Non-pigmented ciliary epithelial cell (primary cell): ENCODE measurements around the gene DCUN1D3.

ENCODE experiments used
- DNase-seq: peaks from one replicate; pipeline ENCODE4 v3.0.0-alpha.2; 2010; ENCODE audit warnings: low read depth

The DCUN1D3 gene

DNA sequence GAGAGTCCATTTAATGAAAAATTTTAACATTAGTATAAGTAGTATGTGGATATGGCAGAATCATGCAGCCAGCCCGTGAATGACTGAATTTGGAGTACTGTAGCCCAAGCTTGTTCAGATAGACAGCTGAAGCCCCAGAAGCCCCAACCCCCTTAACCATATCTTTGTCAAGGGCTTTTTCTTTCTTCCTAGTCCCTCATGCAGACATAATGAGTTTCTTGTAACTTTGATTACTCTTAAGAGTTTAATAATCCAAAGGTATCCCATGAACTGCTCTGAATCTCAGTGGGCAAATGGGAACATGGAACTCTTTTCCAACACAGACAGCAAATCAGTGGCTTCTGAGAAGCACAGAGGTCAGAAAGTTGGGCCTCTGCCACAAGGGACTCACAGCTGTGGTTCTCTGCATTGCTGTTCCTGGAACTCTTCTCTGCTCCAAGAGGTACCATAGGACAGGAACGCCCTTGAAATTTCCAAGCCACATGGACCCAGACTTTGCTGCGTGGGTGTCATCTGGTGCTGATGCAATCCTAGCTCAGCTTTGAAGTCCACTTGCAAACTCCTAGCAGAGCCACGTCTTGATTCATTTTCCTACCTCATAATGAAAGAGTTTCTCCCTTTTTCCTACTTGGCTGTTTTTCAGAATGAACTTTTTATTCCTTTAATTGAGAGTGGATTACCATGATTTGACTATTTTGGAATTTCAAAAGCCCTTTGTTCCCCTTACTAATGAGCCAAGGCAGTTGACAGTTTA, 18.5 kb upstream of the DCUN1D3 start:
- DNase-seq: no peak

DNA sequence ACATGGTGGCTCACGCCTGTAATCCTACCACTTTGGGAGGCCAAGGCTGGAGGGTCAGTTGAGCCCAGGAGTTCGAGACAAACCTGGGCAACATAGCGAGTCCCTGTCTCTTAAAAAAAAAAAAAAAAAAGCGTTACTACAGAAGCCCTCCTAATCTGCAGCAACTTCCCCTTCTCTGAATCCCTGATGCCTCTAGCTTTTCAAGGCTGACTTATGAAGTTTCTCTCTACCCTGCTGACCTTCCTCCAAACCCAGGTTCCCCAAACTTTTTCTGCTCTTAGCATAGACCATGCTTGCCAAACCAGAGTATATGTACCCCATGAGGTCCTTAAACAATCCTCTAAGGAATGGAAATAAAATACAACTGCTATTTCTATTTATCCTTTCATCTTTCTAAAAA, 16.8 kb upstream of the DCUN1D3 start:
- no peak for DNase-seq

DNA sequence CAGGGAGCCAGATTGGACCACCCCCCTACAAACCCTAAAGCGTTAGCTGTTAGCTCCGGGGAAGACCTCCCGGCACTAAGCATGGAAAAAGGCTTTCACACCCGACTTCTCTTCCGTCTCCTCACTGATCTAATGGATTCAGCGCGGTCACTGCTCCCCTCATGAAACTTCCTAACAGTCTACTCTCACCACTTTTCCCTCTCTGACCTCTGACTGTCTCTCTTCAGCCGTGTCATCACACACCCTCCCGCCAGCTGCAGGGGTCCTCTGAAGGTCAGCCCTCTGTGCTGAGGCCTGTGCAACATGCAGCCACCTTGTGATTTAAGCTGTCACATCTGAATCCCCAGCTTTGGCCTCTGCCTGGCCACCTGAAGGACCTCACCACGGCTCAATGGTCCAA, 16.1 kb upstream of the DCUN1D3 start:
- DNase-seq: no peak

DNA sequence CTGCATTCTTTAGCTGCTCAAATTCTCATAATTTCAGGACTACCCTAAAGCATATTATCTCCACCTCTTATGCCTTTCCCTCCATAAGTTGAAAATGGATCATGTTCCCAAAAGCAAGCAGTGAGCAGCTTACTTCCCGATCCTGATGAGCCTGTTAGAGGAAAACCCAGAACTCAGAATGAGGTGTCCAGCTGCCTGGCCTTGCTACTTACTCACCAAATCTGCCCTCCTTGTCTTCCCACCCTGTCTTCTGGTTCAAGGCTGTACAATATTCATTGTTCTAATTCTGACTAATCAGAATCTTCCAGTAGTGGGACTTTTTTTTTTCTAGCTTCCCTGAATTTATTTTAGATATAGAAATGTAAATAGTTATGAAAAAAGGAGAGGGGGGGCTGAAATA, 11.2 kb upstream of the DCUN1D3 start:
- DNase-seq: no peak

- peak; percentile 73 for DNase-seq
Measured at GRCh38 chr16:20910781-20911321, 10.7 kb upstream of the DCUN1D3 start.

GRCh38 chr16:20906341-20907255, 6.4 kb upstream of the DCUN1D3 start:
- no peak for DNase-seq

DNA sequence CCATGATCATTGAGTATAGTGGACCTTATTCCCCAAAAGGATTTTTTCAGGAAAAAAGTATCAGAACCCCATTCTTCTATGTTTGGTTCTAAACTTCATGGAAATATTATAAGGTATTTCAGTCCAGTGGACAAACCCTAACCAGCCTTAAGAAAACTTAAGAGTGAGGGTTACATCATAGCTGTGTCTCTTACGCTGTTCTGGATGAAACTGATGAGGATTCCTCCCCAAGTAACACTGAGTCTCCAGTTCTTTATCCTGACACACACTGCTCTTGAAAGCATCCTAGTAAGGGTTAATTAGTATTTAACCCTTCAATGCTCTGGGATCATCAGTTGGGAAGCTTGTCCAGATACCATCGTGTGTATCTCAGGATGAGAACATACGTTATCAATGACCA, 5.4 kb upstream of the DCUN1D3 start:
- no peak for DNase-seq

- no peak for DNase-seq
Measured at GRCh38 chr16:20904507-20905081, 4.4 kb upstream of the DCUN1D3 start.

- no peak for DNase-seq
Measured at GRCh38 chr16:20903899-20904506, 3.8 kb upstream of the DCUN1D3 start.

- DNase-seq: no peak
Measured at GRCh38 chr16:20903116-20903898, 3.1 kb upstream of the DCUN1D3 start.

- no peak for DNase-seq
Measured at GRCh38 chr16:20902426-20902825, 2.3 kb upstream of the DCUN1D3 start.

DNA sequence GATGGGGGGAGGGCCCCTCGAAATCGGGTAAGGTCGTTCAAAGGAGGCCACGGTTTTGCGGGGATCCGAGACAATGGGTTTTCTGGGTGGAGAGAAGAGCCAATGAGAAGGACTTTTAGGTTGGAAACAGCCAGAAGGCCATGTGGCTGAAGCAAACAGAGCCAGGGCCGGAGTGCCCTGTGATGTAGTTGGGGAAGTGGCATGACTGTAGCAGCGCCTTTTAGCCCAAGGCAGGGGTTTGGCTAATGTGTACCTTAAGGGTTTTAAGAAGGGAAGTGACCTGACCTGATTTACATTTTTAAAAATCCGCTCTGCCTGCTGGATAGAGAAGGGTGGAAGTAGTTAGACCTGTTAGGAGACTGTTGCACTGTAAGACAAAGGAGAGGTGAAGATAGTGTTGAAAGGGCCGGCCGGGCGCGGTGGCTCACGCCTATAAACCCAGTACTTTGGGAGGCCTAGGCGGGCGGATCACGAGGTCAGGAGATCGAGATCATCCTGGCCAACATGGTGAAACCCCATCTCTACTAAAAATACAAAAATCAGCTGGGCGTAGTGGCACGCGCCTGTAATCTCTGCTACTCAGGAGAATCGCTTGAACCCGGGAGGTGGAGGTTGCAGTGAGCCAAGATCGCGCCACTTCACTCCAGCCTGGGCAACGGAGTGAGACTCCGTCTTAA, 1.4 kb upstream of the DCUN1D3 start:
- no peak for DNase-seq

DNA sequence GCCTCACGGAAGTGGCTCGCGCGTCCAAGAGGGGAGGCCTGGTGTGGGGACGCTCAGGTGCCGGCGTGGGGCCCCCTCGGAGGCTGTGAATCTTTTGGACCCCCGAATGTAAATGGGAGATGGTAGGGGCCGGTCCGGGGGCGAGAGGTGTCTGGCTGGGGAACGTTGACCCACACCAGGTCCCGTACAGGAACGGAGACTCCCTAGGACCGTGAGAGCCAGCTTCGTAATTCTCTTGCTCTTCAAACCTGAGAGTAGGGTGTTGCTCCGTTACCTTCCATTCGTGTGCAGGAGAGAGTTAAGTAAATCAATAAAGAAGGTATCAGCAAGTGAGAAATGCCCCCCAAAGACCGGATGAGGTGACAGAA, 894 bp upstream of the DCUN1D3 start:
- DNase-seq: no peak

DNA sequence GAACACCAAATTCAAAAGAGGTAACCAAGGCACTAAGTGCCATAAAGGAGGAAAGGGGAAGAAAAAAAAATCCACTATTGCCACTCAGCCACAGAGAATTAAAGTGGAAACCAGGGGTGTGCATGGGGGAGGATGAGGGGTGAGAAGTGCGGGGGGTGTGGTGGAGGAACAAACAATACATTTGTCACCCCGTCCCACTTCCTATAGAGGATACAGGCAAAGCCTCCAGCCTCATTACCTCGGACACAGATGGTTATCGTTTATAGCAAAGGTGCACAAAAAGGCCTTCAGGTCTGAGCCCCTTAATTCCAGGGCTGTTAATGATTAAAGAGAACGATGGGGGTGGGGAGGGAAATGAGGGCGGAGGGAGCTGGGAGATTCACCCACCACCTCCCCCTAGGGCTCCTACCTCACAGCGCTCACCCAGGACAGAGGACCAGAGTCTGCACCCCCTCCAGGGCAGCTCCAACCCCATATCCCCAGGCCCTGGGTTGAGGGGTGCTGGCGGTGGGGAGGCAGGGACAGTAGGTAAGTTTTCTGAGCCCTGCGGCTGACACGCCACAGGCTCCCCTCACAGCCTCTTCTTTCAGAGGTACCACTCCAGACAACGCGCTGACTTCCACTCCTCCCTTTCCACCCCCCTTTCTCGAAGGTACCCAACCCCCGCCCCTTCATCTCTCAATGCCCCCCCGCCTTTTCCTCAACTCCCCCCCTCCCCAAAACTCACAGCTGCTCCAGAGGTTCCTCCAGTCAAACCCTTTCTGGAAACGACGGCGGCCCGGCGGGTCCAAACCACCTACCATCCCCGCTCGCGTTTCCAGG, 470 bp downstream of the DCUN1D3 start:
- DNase-seq: no peak

DNA sequence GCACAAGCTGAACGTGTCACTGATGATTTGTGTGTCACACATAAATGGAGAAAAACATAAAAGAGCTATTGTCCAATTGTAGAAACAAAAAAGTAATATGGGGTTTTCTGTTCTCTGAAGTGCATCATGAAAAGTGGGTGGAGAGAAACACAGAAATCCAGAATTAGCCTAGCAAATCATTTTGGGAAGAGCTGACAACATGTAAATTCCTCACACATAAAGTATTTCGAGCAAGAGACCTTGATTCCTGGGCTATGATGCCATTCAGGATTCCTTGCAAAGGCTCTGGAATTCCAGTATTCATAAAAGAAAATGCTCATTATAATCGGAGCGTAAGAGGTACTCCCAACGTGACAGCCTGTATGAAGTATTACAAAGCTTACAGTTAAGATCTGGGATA, 1.1 kb downstream of the DCUN1D3 start:
- no peak for DNase-seq

GRCh38 chr16:20897922-20898321, 2.2 kb downstream of the DCUN1D3 start:
- no peak for DNase-seq

- no peak for DNase-seq
Measured at GRCh38 chr16:20897253-20897897, 2.8 kb downstream of the DCUN1D3 start.

DNA sequence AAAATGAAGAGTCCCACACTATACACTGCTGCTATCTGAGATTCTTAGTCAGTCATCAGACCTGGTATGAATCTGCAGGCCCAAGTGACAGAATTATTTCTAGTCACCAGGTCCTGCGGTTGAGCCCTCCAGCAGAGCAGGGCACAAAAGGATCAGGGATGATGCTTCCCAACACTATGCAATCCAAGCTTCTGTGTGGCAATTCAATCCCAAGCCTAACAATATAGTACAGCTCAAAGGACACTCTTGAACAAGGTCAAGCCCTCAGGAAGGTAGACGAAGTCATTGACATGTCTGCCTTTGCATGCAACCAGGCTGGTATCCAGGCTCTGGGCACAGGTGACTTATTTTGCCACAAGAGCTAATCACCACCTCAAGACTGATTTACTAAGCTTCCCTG, 5.8 kb downstream of the DCUN1D3 start:
- DNase-seq: no peak

DNA sequence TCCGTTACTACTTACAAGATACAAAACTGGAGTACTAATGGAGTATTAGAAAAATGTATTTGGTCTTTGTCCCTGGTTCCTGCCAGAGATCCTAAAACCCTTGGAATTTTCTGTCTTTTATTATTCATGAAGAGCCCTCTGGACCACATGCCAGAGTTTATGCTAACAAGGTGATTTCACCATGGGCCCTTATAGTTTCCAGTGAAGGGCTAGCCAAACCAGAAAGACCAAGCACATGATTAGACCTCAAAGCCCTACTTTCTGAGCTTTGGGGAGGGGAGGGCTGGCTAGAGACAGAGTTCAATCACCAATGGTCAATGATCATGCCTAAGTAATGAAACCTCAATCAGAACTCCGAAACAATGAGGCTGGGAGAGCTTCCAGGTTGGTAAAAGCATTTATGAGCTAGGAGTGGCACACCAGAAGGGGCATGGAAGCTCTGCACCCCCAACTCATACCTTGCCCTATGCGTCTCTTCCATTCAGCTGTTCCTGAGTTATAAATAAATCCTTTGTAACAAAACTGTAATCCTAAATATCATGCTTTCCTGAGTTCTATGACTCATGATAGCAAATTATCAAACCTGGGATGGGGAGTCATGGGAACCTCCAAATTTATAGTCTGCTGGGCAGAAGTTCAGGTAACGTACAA, 10.4 kb downstream of the DCUN1D3 start:
- no peak for DNase-seq
